Measurements from ENCODE around the gene PDE12. TPM values are rescaled to one million over a fixed set of nuclear protein-coding genes. Genes with fewer than 3 reads are reported as not detected.

Gene PDE12
- 14.7 TPM for total RNA-seq
- long read RNA-seq, full-length matches to known transcripts = 24 of 30 reads
- long read RNA-seq, partial matches to known transcripts = 0 of 30 reads
- long read RNA-seq, other reads (novel, unspliced or antisense) = 6 of 30 reads

- intact Hi-C loops (cut with DNase I) = loop anchor here (1.0 to 10.0 kb wide), 4 partner anchors 41 to 391 kb away; partner anchors contain the start of genes ARF4, DENND6A, IL17RD and SLMAP
- peak; percentile 93 for DNase-seq (ENCODE audit: low spot score)
Observed at GRCh38 chr3:57555738-57556458, at the start of gene PDE12. PDE12 (plus strand) TSS chr3:57556274; CDS start chr3:57556380, 106 bp downstream.

GRCh38 chr3:57512166-57512565 lies 43.9 kb upstream of the PDE12 start:
- no peak for DNase-seq (ENCODE audit: low spot score)
- intact Hi-C loops (cut with DNase I) = no loop called here

GRCh38 chr3:57518276-57518915 lies 37.7 kb upstream of the PDE12 start:
- DNase-seq (ENCODE audit: low spot score) = no peak
- intact Hi-C loops (cut with DNase I) = no loop called here

GRCh38 chr3:57530071-57530608 lies 25.9 kb upstream of the PDE12 start:
- no peak for DNase-seq (ENCODE audit: low spot score)
- intact Hi-C loops (cut with DNase I) = no loop called here

- no peak for DNase-seq (ENCODE audit: low spot score)
- intact Hi-C loops (cut with DNase I) = no loop called here
Observed at GRCh38 chr3:57538465-57538864, 17.6 kb upstream of the PDE12 start.

- intact Hi-C loops (cut with DNase I) = no loop called here
- no peak for DNase-seq (ENCODE audit: low spot score)
Observed at GRCh38 chr3:57544181-57545125, 11.6 kb upstream of the PDE12 start, which contains the start of gene DNAH12. DNAH12 (minus strand) TSS chr3:57544344; CDS start chr3:57542870, 1,474 bp downstream.

GRCh38 chr3:57545636-57546268 lies 10.3 kb upstream of the PDE12 start:
- intact Hi-C loops (cut with DNase I) = no loop called here
- no peak for DNase-seq (ENCODE audit: low spot score)

- DNase-seq (ENCODE audit: low spot score) = no peak
- intact Hi-C loops (cut with DNase I) = no loop called here
Observed at GRCh38 chr3:57546616-57547015, 9.5 kb upstream of the PDE12 start.

- intact Hi-C loops (cut with DNase I) = loop anchor here (5.0 to 10.0 kb wide), 3 partner anchors 137 to 391 kb away; partner anchors contain the start of genes DENND6A, IL17RD and SLMAP
- DNase-seq (ENCODE audit: low spot score) = no peak
Observed at GRCh38 chr3:57555306-57555705, 768 bp upstream of the PDE12 start.

- intact Hi-C loops (cut with DNase I) = loop anchor here (1.0 to 10.0 kb wide), 4 partner anchors 41 to 392 kb away; partner anchors contain the start of genes ARF4, DENND6A, IL17RD and SLMAP
- no peak for DNase-seq (ENCODE audit: low spot score)
Observed at GRCh38 chr3:57556459-57557084, 498 bp downstream of the PDE12 start.

- no peak for DNase-seq (ENCODE audit: low spot score)
- intact Hi-C loops (cut with DNase I) = loop anchor here (5.0 to 10.0 kb wide), 3 partner anchors 135 to 392 kb away; partner anchors contain the start of genes DENND6A, IL17RD and SLMAP
Observed at GRCh38 chr3:57557085-57557537, 1.0 kb downstream of the PDE12 start.

GRCh38 chr3:57559526-57559925 lies 3.5 kb downstream of the PDE12 start:
- DNase-seq (ENCODE audit: low spot score) = no peak
- intact Hi-C loops (cut with DNase I) = loop anchor here (5.0 to 10.0 kb wide), 3 partner anchors 133 to 395 kb away; partner anchors contain the start of genes DENND6A, IL17RD and SLMAP

GRCh38 chr3:57569859-57570450 lies 13.9 kb downstream of the PDE12 start:
- intact Hi-C loops (cut with DNase I) = no loop called here
- no peak for DNase-seq (ENCODE audit: low spot score)

- intact Hi-C loops (cut with DNase I) = no loop called here
- no peak for DNase-seq (ENCODE audit: low spot score)
Observed at GRCh38 chr3:57570878-57571277, 14.8 kb downstream of the PDE12 start.

- intact Hi-C loops (cut with DNase I) = no loop called here
- DNase-seq (ENCODE audit: low spot score) = no peak
Observed at GRCh38 chr3:57572096-57572495, 16.0 kb downstream of the PDE12 start.

GRCh38 chr3:57575966-57576626 lies 20.0 kb downstream of the PDE12 start:
- intact Hi-C loops (cut with DNase I) = no loop called here

GRCh38 chr3:57577801-57578200 lies 21.7 kb downstream of the PDE12 start:
- intact Hi-C loops (cut with DNase I) = no loop called here
- no peak for DNase-seq (ENCODE audit: low spot score)

More at GRCh38 chr3:57575966-57576626, 20.0 kb downstream of the PDE12 start:
- no peak for DNase-seq (ENCODE audit: low spot score)
